ENCODE data around the gene BECN2.

DNA sequence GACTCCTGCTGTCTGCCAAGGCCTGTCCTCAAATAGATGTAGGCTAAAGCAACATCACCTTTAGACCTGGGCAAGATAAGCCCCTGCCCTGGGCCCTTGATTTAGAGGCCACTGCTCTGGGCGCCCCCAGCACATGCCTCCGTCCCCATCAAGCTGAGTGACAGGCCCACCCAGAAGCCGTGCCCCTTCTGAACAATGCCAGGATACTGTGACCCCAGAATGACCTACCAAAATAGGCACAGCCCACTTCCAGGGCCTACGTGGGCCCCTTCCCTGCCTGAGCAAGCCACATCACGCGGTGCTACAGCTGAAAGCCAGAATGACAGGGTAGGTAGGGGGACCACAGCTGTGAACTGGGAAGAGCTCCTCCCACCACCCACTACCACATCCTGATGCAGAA is 24.7 kb upstream of the BECN2 start:
- TF ChIP-seq, protein P1, sequence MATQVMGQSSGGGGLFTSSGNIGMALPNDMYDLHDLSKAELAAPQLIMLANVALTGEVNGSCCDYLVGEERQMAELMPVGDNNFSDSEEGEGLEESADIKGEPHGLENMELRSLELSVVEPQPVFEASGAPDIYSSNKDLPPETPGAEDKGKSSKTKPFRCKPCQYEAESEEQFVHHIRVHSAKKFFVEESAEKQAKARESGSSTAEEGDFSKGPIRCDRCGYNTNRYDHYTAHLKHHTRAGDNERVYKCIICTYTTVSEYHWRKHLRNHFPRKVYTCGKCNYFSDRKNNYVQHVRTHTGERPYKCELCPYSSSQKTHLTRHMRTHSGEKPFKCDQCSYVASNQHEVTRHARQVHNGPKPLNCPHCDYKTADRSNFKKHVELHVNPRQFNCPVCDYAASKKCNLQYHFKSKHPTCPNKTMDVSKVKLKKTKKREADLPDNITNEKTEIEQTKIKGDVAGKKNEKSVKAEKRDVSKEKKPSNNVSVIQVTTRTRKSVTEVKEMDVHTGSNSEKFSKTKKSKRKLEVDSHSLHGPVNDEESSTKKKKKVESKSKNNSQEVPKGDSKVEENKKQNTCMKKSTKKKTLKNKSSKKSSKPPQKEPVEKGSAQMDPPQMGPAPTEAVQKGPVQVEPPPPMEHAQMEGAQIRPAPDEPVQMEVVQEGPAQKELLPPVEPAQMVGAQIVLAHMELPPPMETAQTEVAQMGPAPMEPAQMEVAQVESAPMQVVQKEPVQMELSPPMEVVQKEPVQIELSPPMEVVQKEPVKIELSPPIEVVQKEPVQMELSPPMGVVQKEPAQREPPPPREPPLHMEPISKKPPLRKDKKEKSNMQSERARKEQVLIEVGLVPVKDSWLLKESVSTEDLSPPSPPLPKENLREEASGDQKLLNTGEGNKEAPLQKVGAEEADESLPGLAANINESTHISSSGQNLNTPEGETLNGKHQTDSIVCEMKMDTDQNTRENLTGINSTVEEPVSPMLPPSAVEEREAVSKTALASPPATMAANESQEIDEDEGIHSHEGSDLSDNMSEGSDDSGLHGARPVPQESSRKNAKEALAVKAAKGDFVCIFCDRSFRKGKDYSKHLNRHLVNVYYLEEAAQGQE (IDR thresholded peaks at IDR 0.05; ENCODE audit: low read depth) = no peak
- TF ChIP-seq, protein P2, sequence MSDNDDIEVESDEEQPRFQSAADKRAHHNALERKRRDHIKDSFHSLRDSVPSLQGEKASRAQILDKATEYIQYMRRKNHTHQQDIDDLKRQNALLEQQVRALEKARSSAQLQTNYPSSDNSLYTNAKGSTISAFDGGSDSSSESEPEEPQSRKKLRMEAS (IDR thresholded peaks at IDR 0.05) = no peak
- TF ChIP-seq ZBTB7A (IDR thresholded peaks at IDR 0.05; ENCODE audit: low read depth) = no peak
- TF ChIP-seq EP300 (IDR thresholded peaks at IDR 0.05; ENCODE audit: borderline replicate concordance) = no peak
- no peak for TF ChIP-seq CEBPB (IDR thresholded peaks at IDR 0.05)
- TF ChIP-seq, protein P3, sequence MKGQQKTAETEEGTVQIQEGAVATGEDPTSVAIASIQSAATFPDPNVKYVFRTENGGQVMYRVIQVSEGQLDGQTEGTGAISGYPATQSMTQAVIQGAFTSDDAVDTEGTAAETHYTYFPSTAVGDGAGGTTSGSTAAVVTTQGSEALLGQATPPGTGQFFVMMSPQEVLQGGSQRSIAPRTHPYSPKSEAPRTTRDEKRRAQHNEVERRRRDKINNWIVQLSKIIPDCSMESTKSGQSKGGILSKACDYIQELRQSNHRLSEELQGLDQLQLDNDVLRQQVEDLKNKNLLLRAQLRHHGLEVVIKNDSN (IDR thresholded peaks at IDR 0.05) = no peak
- no peak for TF ChIP-seq TAF1 (IDR thresholded peaks at IDR 0.05; ENCODE audit: low read depth)
- no peak for TF ChIP-seq TCF12 (IDR thresholded peaks at IDR 0.05; ENCODE audit: low read depth)
- TF ChIP-seq YY1 (IDR thresholded peaks at IDR 0.05; ENCODE audit: low read depth) = no peak
- TF ChIP-seq EGR1 (IDR thresholded peaks at IDR 0.05) = no peak

Measured in Ishikawa (cell line).